Upper lobe of right lung (tissue), 1 donor: Measurements from ENCODE around the gene KLHL9. TPM values are rescaled to one million over a fixed set of nuclear protein-coding genes. Genes with fewer than 3 reads are reported as not detected.
A peak's percentile ranks its signal among the peaks of the same experiment; 100 is the strongest.

Source experiments
- ATAC-seq: fragments of 200-7000 bp; cut with Tn5 transposase; one replicate; pipeline ENCODE4 v1.9.1; 2020; ENCODE audit warnings: mild to moderate bottlenecking, moderate library complexity
- DNase-seq: peaks from one replicate; pipeline ENCODE4 v3.0.0-alpha.2; 2020
- H3K27ac ChIP-seq: fragments of 200-600 bp; one replicate; pipeline ENCODE4 v1.8.0; 2022
- H3K27me3 ChIP-seq: fragments of 200-600 bp; one replicate; pipeline ENCODE4 v1.8.0; 2022; ENCODE audit warnings: mild to moderate bottlenecking
- H3K36me3 ChIP-seq: fragments of 200-600 bp; one replicate; pipeline ENCODE4 v1.8.0; 2022
- H3K4me1 ChIP-seq: fragments of 200-600 bp; one replicate; pipeline ENCODE4 v1.8.0; 2022
- H3K4me3 ChIP-seq: fragments of 200-600 bp; one replicate; pipeline ENCODE4 v1.8.0; 2022; ENCODE audit warnings: mild to moderate bottlenecking
- H3K9me3 ChIP-seq: fragments of 200-600 bp; one replicate; pipeline ENCODE4 v1.8.0; 2022
- intact Hi-C: fragments of 100-400 bp; cut with DNase I; formaldehyde crosslinking; loops from one replicate; pipeline ENCODE4 v1.11.0; 2022
- total RNA-seq: library from RNA; stranded (reverse); fragmentation: NEBNext Ultra II Directional; extraction: Animal tissue kit (Norgen Biotek cat#: 25700); gene quantifications from one replicate; pipeline ENCODE4 v1.2.1, GENCODE V29; 2021
- TF ChIP-seq, protein P1 (sequence below): fragments of 200-600 bp; IDR thresholded peaks from one replicate; pipeline ENCODE4 v1.8.0; 2022; ENCODE audit warnings: antibody characterized with exemption
- donor health status: DM: no; HTN: yes; CAD: no; lungs with severe emphysema.

KLHL9 gene
- total RNA-seq, 1 donor from 2014 or later, result 22.2 TPM

GRCh38 chr9:21281275-21281674 is 53.9 kb downstream of the KLHL9 start:
- no peak for DNase-seq
- Histone ChIP-seq H3K4me3 (no peak overlapping the region), H3K9me3 (no peaks in the 10 kb centered on the region), H3K27me3 (peaks cover 9% of the 10 kb centered on the region), H3K36me3 (no peaks in the 10 kb centered on the region), H3K27ac (no peak overlapping the region), H3K4me1 (no peaks in the 10 kb centered on the region)
- TF ChIP-seq, protein P1, sequence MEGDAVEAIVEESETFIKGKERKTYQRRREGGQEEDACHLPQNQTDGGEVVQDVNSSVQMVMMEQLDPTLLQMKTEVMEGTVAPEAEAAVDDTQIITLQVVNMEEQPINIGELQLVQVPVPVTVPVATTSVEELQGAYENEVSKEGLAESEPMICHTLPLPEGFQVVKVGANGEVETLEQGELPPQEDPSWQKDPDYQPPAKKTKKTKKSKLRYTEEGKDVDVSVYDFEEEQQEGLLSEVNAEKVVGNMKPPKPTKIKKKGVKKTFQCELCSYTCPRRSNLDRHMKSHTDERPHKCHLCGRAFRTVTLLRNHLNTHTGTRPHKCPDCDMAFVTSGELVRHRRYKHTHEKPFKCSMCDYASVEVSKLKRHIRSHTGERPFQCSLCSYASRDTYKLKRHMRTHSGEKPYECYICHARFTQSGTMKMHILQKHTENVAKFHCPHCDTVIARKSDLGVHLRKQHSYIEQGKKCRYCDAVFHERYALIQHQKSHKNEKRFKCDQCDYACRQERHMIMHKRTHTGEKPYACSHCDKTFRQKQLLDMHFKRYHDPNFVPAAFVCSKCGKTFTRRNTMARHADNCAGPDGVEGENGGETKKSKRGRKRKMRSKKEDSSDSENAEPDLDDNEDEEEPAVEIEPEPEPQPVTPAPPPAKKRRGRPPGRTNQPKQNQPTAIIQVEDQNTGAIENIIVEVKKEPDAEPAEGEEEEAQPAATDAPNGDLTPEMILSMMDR, result no peak
- intact Hi-C loops, result no loop called here
- ATAC-seq, result peak; percentile 24

Other genes starting within 250 kb of the KLHL9 start
- gene IFNW1, start 193.6 kb downstream of the KLHL9 start, total RNA-seq, result not detected
- not detected for gene IFNA21, start 168.7 kb downstream of the KLHL9 start, total RNA-seq
- gene IFNA4, start 147.8 kb downstream of the KLHL9 start, total RNA-seq, result not detected
- gene IFNA7, start 133.2 kb downstream of the KLHL9 start, total RNA-seq, result not detected
- gene IFNA10, start 128.3 kb downstream of the KLHL9 start, total RNA-seq, result not detected
- gene IFNA16, start 118.1 kb downstream of the KLHL9 start, total RNA-seq, result not detected
- not detected for gene IFNA17, start 107.2 kb downstream of the KLHL9 start, total RNA-seq
- not detected for gene IFNA14, start 95.4 kb downstream of the KLHL9 start, total RNA-seq
- gene IFNA5, start 30.1 kb downstream of the KLHL9 start, total RNA-seq, result not detected
- not detected for gene IFNA6, start 15.5 kb upstream of the KLHL9 start, total RNA-seq
- not detected for gene IFNA13, start 32.7 kb upstream of the KLHL9 start, total RNA-seq
- not detected for gene IFNA2, start 50.0 kb upstream of the KLHL9 start, total RNA-seq
- not detected for gene IFNA8, start 73.7 kb upstream of the KLHL9 start, total RNA-seq
- gene IFNA1, start 105.0 kb upstream of the KLHL9 start, total RNA-seq, result not detected
- gene IFNE, start 146.9 kb upstream of the KLHL9 start, total RNA-seq, result not detected